Liver (tissue), 9 donors: ENCODE measurements around the gene ABCC2. TPM values are rescaled to one million over a fixed set of nuclear protein-coding genes. Genes with fewer than 3 reads are reported as not detected.

Experiments
- DNase-seq: peaks from one replicate; pipeline ENCODE4 v3.0.0-alpha.2; 2017; ENCODE audit warnings: low spot score
- H3K27ac ChIP-seq, 2 donors: one replicate each; pipeline ENCODE4 v1.7.0; 2013; ENCODE audit warnings: inconsistent platforms in 2 of 2, low read length in 2 of 2, control low read depth in 1 of 2, low read depth in 1 of 2, mild to moderate bottlenecking in 1 of 2
- H3K27me3 ChIP-seq, 4 donors: one replicate each; pipeline versions ENCODE4 v1.6.1 to v1.7.0; 2013; ENCODE audit warnings: low read length in 3 of 4, inconsistent platforms in 1 of 4, mild to moderate bottlenecking in 1 of 4, moderate library complexity in 1 of 4; ENCODE audit not compliant: control insufficient read depth in 4 of 4, insufficient read depth in 4 of 4
- H3K36me3 ChIP-seq, 4 donors: one replicate each; pipeline versions ENCODE4 v1.6.1 to v1.7.0; 2013; ENCODE audit warnings: low read length in 3 of 4, mild to moderate bottlenecking in 3 of 4, low read depth in 1 of 4, moderate library complexity in 1 of 4; ENCODE audit not compliant: control insufficient read depth in 4 of 4, insufficient read depth in 3 of 4
- H3K4me1 ChIP-seq, 4 donors: one replicate each; pipeline versions ENCODE4 v1.6.1 to v1.7.0; 2013; ENCODE audit warnings: low read length in 3 of 4, mild to moderate bottlenecking in 3 of 4, moderate library complexity in 1 of 4; ENCODE audit not compliant: control insufficient read depth in 4 of 4, insufficient read depth in 4 of 4
- H3K4me3 ChIP-seq, 3 donors: one replicate each; pipeline versions ENCODE4 v1.6.1 to v1.7.0; 2013; ENCODE audit warnings: low read length in 3 of 3, control low read depth in 1 of 3, low read depth in 1 of 3, mild to moderate bottlenecking in 1 of 3
- H3K9ac ChIP-seq, 2 donors: one replicate each; pipeline ENCODE4 v1.7.0; 2013; ENCODE audit warnings: low read length in 2 of 2, mild to moderate bottlenecking in 2 of 2, moderate library complexity in 2 of 2, control low read depth in 1 of 2, low read depth in 1 of 2
- H3K9me3 ChIP-seq, 4 donors: one replicate each; pipeline versions ENCODE4 v1.6.1 to v1.7.0; 2013; ENCODE audit warnings: low read length in 3 of 4; ENCODE audit not compliant: control insufficient read depth in 4 of 4
- CTCF ChIP-seq: fragments of 150-350 bp; IDR thresholded peaks from 2 replicates; pipeline ENCODE4 v1.5.1; 2017; ENCODE audit warnings: improper control_type of control experiment, low read depth, low read length; ENCODE audit not compliant: missing input control
- EGR1 ChIP-seq, 2 donors: IDR thresholded peaks; 2 replicates each; pipeline ENCODE4 v1.6.1; 2016 to 2018; ENCODE audit warnings: antibody characterized with exemption in 2 of 2, low read depth in 2 of 2
- FOXA1 ChIP-seq: IDR thresholded peaks from 2 replicates; pipeline ENCODE4 v1.6.1; 2016; ENCODE audit warnings: antibody characterized with exemption
- FOXA2 ChIP-seq: IDR thresholded peaks from 2 replicates; pipeline ENCODE4 v1.6.1; 2016; ENCODE audit warnings: antibody characterized with exemption
- GABPA ChIP-seq, 2 donors: IDR thresholded peaks in 1 of 2; conservative IDR thresholded peaks in 1 of 2; 2 replicates each; pipeline ENCODE4 v1.6.1; 2016; ENCODE audit warnings: antibody characterized with exemption in 2 of 2, mild to moderate bottlenecking in 1 of 2, moderate library complexity in 1 of 2
- HNF4A ChIP-seq, 2 donors: conservative IDR thresholded peaks; 2 replicates each; pipeline ENCODE4 v1.6.1; 2016; ENCODE audit warnings: antibody characterized with exemption in 2 of 2, mild to moderate bottlenecking in 2 of 2
- HNF4G ChIP-seq: IDR thresholded peaks from 2 replicates; pipeline ENCODE4 v1.6.1; 2016; ENCODE audit warnings: antibody characterized with exemption
- JUND ChIP-seq, 2 donors: IDR thresholded peaks; 2 replicates each; pipeline ENCODE4 v1.6.1; 2016; ENCODE audit warnings: antibody characterized with exemption in 2 of 2
- NR2F2 ChIP-seq: IDR thresholded peaks from 2 replicates; pipeline ENCODE4 v1.6.1; 2016; ENCODE audit warnings: antibody characterized with exemption
- RAD21 ChIP-seq, 2 donors: IDR thresholded peaks; 2 replicates each; pipeline ENCODE4 v1.6.1; 2016; ENCODE audit warnings: antibody characterized with exemption in 2 of 2, mild to moderate bottlenecking in 2 of 2
- REST ChIP-seq: IDR thresholded peaks from 2 replicates; pipeline ENCODE4 v1.6.1; 2016; ENCODE audit warnings: antibody characterized with exemption, mild to moderate bottlenecking
- SP1 ChIP-seq: IDR thresholded peaks from 2 replicates; pipeline ENCODE4 v1.6.1; 2018; ENCODE audit warnings: antibody characterized with exemption, mild to moderate bottlenecking
- TAF1 ChIP-seq: conservative IDR thresholded peaks from 2 replicates; pipeline ENCODE4 v1.6.1; 2016; ENCODE audit warnings: antibody characterized with exemption, mild to moderate bottlenecking
- YY1 ChIP-seq: IDR thresholded peaks from 2 replicates; pipeline ENCODE4 v1.6.1; 2016; ENCODE audit warnings: antibody characterized with exemption, mild to moderate bottlenecking
- ZBTB33 ChIP-seq: IDR thresholded peaks from 2 replicates; pipeline ENCODE4 v1.6.1; 2016; ENCODE audit warnings: antibody characterized with exemption
- WGBS: extraction: QIAGEN DNeasy Blood & Tissue Kit; methylation state at CpG from one replicate; pipeline ENCODE4 v1.1.7; 2013; 5-methylcytosine and 5-hydroxymethylcytosine counted together
- polyA plus RNA-seq, 2 donors: library from polyadenylated mRNA; stranded (reverse) in 1 of 2; unstranded in 1 of 2; fragments of 200-250 nt in 1 of 2; fragments of >200 nt in 1 of 2; fragmentation: Nextera tagmentation in 1 of 2; extraction: Ambion mirVana in 1 of 2; gene quantifications; one replicate each; pipeline versions ENCODE4 v1.2.1 to v1.2.3, GENCODE V29; 2013 to 2015
- total RNA-seq, 2 donors: library from RNA; depleted of rRNA; stranded (reverse); fragments of >200 nt; gene quantifications; one replicate each; pipeline ENCODE4 v1.2.3, GENCODE V29; 2014
- TF ChIP-seq, protein P1 (sequence below): IDR thresholded peaks from 2 replicates; pipeline ENCODE4 v1.6.1; 2016; ENCODE audit warnings: antibody characterized with exemption
- donor health status: healthy.
- donor health status: healthy.
- donor health status: healthy.
- donor health status: healthy.
- donor health status: healthy.

ABCC2 gene
- total and polyA plus RNA-seq, 4 donors, result 45.6 to 234 (median 70.1) TPM

DNA sequence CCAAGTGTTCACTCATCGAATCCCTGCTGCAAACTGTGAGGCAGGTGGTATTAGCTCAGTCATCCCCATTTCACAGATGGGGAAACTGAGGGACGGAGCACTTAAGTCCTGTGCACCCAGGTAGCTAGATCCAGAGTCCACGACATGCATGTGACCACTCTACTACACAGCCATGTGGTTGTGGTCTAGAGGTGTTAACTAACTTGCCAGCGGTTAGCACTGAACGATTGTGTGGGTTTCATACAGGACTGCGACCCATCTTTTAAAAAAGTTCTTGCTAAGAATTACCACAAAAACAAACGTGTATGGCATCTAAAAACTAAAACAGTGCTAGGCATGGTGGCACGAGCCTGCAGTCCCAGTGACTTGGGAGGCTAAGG is 16.1 kb upstream of the ABCC2 start:
- Histone ChIP-seq H3K4me1 (peaks cover 0 to 6% (median 2%) of the 10 kb centered on the region in 4 donors), H3K36me3 (peaks cover 0 to 2% (median 0%) of the 10 kb centered on the region in 4 donors), H3K27me3 (no peaks in the 10 kb centered on the region), H3K9ac (no peak overlapping the region), H3K9me3 (no peaks in the 10 kb centered on the region), H3K27ac (no peak overlapping the region), H3K4me3 (no peak overlapping the region)
- WGBS, result 79% methylated on average over 8 of the region's 8 CpGs
- no peak for TF ChIP-seq GABPA (IDR thresholded peaks at IDR 0.05 in 1 of 2, conservative IDR thresholded peaks at IDR 0.05 in 1 of 2)
- no peak for DNase-seq

DNA sequence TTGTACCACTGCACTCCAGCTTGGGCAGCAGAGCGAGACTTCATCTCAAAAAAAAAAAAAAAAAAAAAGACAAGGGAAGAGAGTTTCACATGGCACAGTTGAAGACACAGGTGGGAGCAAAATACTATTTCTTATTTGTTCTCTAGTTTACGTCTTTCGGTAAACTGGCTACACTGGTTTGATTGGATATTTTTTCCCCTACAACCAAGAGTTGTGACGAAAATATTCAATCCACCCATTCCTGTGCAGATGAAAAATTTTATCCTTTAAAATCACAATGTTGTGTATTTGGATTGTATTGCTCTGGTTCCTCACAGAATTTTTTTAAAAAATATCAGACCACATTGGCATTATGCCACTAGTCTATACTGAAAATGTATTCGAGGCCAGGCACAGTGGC is 14.5 kb upstream of the ABCC2 start:
- 72% methylated on average over 5 of the region's 5 CpGs for WGBS
- H3K9me3 ChIP-seq, result no peaks in the 10 kb centered on the region
- no peak for DNase-seq
- H3K4me3 ChIP-seq, result no peak overlapping the region
- peaks cover 0 to 6% (median 2%) of the 10 kb centered on the region in 4 donors for H3K4me1 ChIP-seq
- H3K27me3 ChIP-seq, result no peaks in the 10 kb centered on the region
- no peaks in the 10 kb centered on the region for H3K36me3 ChIP-seq
- no peak overlapping the region for H3K9ac ChIP-seq
- H3K27ac ChIP-seq, result no peak overlapping the region
- TF ChIP-seq FOXA1 (no peak), YY1 (no peak), ZBTB33 (no peak), CTCF (no peak), GABPA (IDR thresholded peaks at IDR 0.05 in 1 of 2, conservative IDR thresholded peaks at IDR 0.05 in 1 of 2) (no peak), REST (no peak), FOXA2 (no peak)
- TF ChIP-seq, protein P1, sequence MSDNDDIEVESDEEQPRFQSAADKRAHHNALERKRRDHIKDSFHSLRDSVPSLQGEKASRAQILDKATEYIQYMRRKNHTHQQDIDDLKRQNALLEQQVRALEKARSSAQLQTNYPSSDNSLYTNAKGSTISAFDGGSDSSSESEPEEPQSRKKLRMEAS, result no peak

GRCh38 chr10:99768556-99768955 is 13.9 kb upstream of the ABCC2 start:
- Histone ChIP-seq H3K4me3 (no peak overlapping the region), H3K9me3 (no peaks in the 10 kb centered on the region), H3K27me3 (no peaks in the 10 kb centered on the region), H3K27ac (no peak overlapping the region), H3K4me1 (peaks cover 0 to 6% (median 2%) of the 10 kb centered on the region in 4 donors), H3K36me3 (no peaks in the 10 kb centered on the region), H3K9ac (no peak overlapping the region)
- no peak for DNase-seq
- WGBS, result 85% methylated on average over 2 of the region's 2 CpGs
- no peak for TF ChIP-seq RAD21 (IDR thresholded peaks at IDR 0.05)
- TF ChIP-seq REST, result no peak
- TF ChIP-seq HNF4A (conservative IDR thresholded peaks at IDR 0.05), result no peak
- no peak for TF ChIP-seq YY1
- TF ChIP-seq HNF4G, result no peak
- TF ChIP-seq SP1, result no peak
- TF ChIP-seq, protein P1, result no peak
- TF ChIP-seq GABPA (IDR thresholded peaks at IDR 0.05 in 1 of 2, conservative IDR thresholded peaks at IDR 0.05 in 1 of 2), result no peak
- TF ChIP-seq FOXA2, result no peak
- TF ChIP-seq NR2F2, result no peak
- no peak for TF ChIP-seq TAF1
- TF ChIP-seq EGR1 (IDR thresholded peaks at IDR 0.05; ENCODE audit: low read depth in 2 of 2), result no peak
- TF ChIP-seq JUND (IDR thresholded peaks at IDR 0.05), result no peak
- TF ChIP-seq FOXA1, result no peak
